ENCODE results near the gene WDR90. TPM values are rescaled to one million over a fixed set of nuclear protein-coding genes. Genes with fewer than 3 reads are reported as not detected.

The WDR90 gene
- polyA plus RNA-seq, 1 donor from 2014 or later = 32.1 TPM

GRCh38 chr16:629833-630248 lies 19.3 kb upstream of the WDR90 start (continued):
- TF ChIP-seq CTCF (IDR thresholded peaks at IDR 0.05; ENCODE audit: poor library complexity, severe bottlenecking) = no peak

GRCh38 chr16:630249-630814 lies 18.8 kb upstream of the WDR90 start:
- H3K27me3 ChIP-seq (ENCODE audit: insufficient read depth, low read depth, low read length) = no peaks in the 10 kb centered on the region
- H2AFZ ChIP-seq (ENCODE audit: low read depth, low read length) = no peak overlapping the region
- no peak overlapping the region for H3K4me3 ChIP-seq (ENCODE audit: low read length)
- no peaks in the 10 kb centered on the region for H3K9me3 ChIP-seq (ENCODE audit: low read length)
- no peaks in the 10 kb centered on the region for H4K20me1 ChIP-seq (ENCODE audit: insufficient read depth)
- TF ChIP-seq EZH2 (IDR thresholded peaks at IDR 0.05; ENCODE audit: borderline replicate concordance, insufficient read depth, low read length, poor library complexity, severe bottlenecking) = no peak
- no peak overlapping the region for H3K4me2 ChIP-seq (ENCODE audit: low read length)
- no peaks in the 10 kb centered on the region for H3K36me3 ChIP-seq (ENCODE audit: insufficient read depth, low read length)
- H3K9me2 ChIP-seq (ENCODE audit: insufficient read depth, low read length) = no peaks in the 10 kb centered on the region
- no peaks in the 10 kb centered on the region for H3F3A ChIP-seq (ENCODE audit: insufficient read depth, low read length, poor library complexity, severe bottlenecking)
- H3K79me2 ChIP-seq (replicated peaks; ENCODE audit: insufficient read depth, low read length) = no peaks in the 10 kb centered on the region
- no peak overlapping the region for H3K9ac ChIP-seq (ENCODE audit: low read length)
- no peak overlapping the region for H3K27ac ChIP-seq (ENCODE audit: low read length)

GRCh38 chr16:630815-631405 lies 18.3 kb upstream of the WDR90 start, which contains the start of gene WFIKKN1:
Gene WFIKKN1 (plus strand): TSS chr16:630985. CDS start chr16:631254, 269 bp downstream.
- H3K9me2 ChIP-seq (ENCODE audit: insufficient read depth, low read length) = no peaks in the 10 kb centered on the region
- H3K36me3 ChIP-seq (ENCODE audit: insufficient read depth, low read length) = no peaks in the 10 kb centered on the region
- H3K4me3 ChIP-seq (ENCODE audit: low read length) = no peak within 1 kb of the TSS
- no peaks in the 10 kb centered on the region for H3F3A ChIP-seq (ENCODE audit: insufficient read depth, low read length, poor library complexity, severe bottlenecking)
- no peak within 1 kb of the TSS for H3K27ac ChIP-seq (ENCODE audit: low read length)
- TF ChIP-seq RAD21 (conservative IDR thresholded peaks at IDR 0.05) (no peak), REST (IDR thresholded peaks at IDR 0.05; ENCODE audit: borderline replicate concordance) (no peak), EZH2 (IDR thresholded peaks at IDR 0.05; ENCODE audit: borderline replicate concordance, insufficient read depth, low read length, poor library complexity, severe bottlenecking) (no peak), POLR2AphosphoS5 (IDR thresholded peaks at IDR 0.05) (no peak), MXI1 (conservative IDR thresholded peaks at IDR 0.05; ENCODE audit: poor library complexity, severe bottlenecking) (no peak), SMC3 (conservative IDR thresholded peaks at IDR 0.05; ENCODE audit: poor library complexity) (no peak), EP300 (conservative IDR thresholded peaks at IDR 0.05; ENCODE audit: poor library complexity, severe bottlenecking) (no peak)
- no peak within 1 kb of the TSS for H2AFZ ChIP-seq (ENCODE audit: low read depth, low read length)
- no peaks in the 10 kb centered on the region for H3K79me2 ChIP-seq (replicated peaks; ENCODE audit: insufficient read depth, low read length)
- H4K20me1 ChIP-seq (ENCODE audit: insufficient read depth) = no peaks in the 10 kb centered on the region
- no peak within 1 kb of the TSS for H3K9ac ChIP-seq (ENCODE audit: low read length)
- no peaks in the 10 kb centered on the region for H3K9me3 ChIP-seq (ENCODE audit: low read length)
- H3K27me3 ChIP-seq (ENCODE audit: insufficient read depth, low read depth, low read length) = no peaks in the 10 kb centered on the region
- H3K4me2 ChIP-seq (ENCODE audit: low read length) = no peak within 1 kb of the TSS

All from neural cell (in vitro differentiated cells).